Liver (tissue), 9 donors: ENCODE data around the gene CPNE4. TPM values are rescaled to one million over a fixed set of nuclear protein-coding genes. Genes with fewer than 3 reads are reported as not detected.

ENCODE experiments used
- DNase-seq: peaks from one replicate; pipeline ENCODE4 v3.0.0-alpha.2; 2017; ENCODE audit warnings: low spot score
- H3K27ac ChIP-seq, 2 donors: one replicate each; pipeline ENCODE4 v1.7.0; 2013; ENCODE audit warnings: inconsistent platforms in 2 of 2, low read length in 2 of 2, control low read depth in 1 of 2, low read depth in 1 of 2, mild to moderate bottlenecking in 1 of 2
- H3K27me3 ChIP-seq, 4 donors: one replicate each; pipeline versions ENCODE4 v1.6.1 to v1.7.0; 2013; ENCODE audit warnings: low read length in 3 of 4, inconsistent platforms in 1 of 4, mild to moderate bottlenecking in 1 of 4, moderate library complexity in 1 of 4; ENCODE audit not compliant: control insufficient read depth in 4 of 4, insufficient read depth in 4 of 4
- H3K36me3 ChIP-seq, 4 donors: one replicate each; pipeline versions ENCODE4 v1.6.1 to v1.7.0; 2013; ENCODE audit warnings: low read length in 3 of 4, mild to moderate bottlenecking in 3 of 4, low read depth in 1 of 4, moderate library complexity in 1 of 4; ENCODE audit not compliant: control insufficient read depth in 4 of 4, insufficient read depth in 3 of 4
- H3K4me1 ChIP-seq, 4 donors: one replicate each; pipeline versions ENCODE4 v1.6.1 to v1.7.0; 2013; ENCODE audit warnings: low read length in 3 of 4, mild to moderate bottlenecking in 3 of 4, moderate library complexity in 1 of 4; ENCODE audit not compliant: control insufficient read depth in 4 of 4, insufficient read depth in 4 of 4
- H3K4me3 ChIP-seq, 3 donors: one replicate each; pipeline versions ENCODE4 v1.6.1 to v1.7.0; 2013; ENCODE audit warnings: low read length in 3 of 3, control low read depth in 1 of 3, low read depth in 1 of 3, mild to moderate bottlenecking in 1 of 3
- H3K9ac ChIP-seq, 2 donors: one replicate each; pipeline ENCODE4 v1.7.0; 2013; ENCODE audit warnings: low read length in 2 of 2, mild to moderate bottlenecking in 2 of 2, moderate library complexity in 2 of 2, control low read depth in 1 of 2, low read depth in 1 of 2
- H3K9me3 ChIP-seq, 4 donors: one replicate each; pipeline versions ENCODE4 v1.6.1 to v1.7.0; 2013; ENCODE audit warnings: low read length in 3 of 4; ENCODE audit not compliant: control insufficient read depth in 4 of 4
- ATF3 ChIP-seq: IDR thresholded peaks from 2 replicates; pipeline ENCODE4 v1.6.1; 2016; ENCODE audit warnings: antibody characterized with exemption
- CTCF ChIP-seq: fragments of 150-350 bp; IDR thresholded peaks from 2 replicates; pipeline ENCODE4 v1.5.1; 2017; ENCODE audit warnings: improper control_type of control experiment, low read depth, low read length; ENCODE audit not compliant: missing input control
- EGR1 ChIP-seq, 2 donors: IDR thresholded peaks; 2 replicates each; pipeline ENCODE4 v1.6.1; 2016 to 2018; ENCODE audit warnings: antibody characterized with exemption in 2 of 2, low read depth in 2 of 2
- FOXA1 ChIP-seq: IDR thresholded peaks from 2 replicates; pipeline ENCODE4 v1.6.1; 2016; ENCODE audit warnings: antibody characterized with exemption
- FOXA2 ChIP-seq: IDR thresholded peaks from 2 replicates; pipeline ENCODE4 v1.6.1; 2016; ENCODE audit warnings: antibody characterized with exemption
- GABPA ChIP-seq, 2 donors: IDR thresholded peaks in 1 of 2; conservative IDR thresholded peaks in 1 of 2; 2 replicates each; pipeline ENCODE4 v1.6.1; 2016; ENCODE audit warnings: antibody characterized with exemption in 2 of 2, mild to moderate bottlenecking in 1 of 2, moderate library complexity in 1 of 2
- HNF4A ChIP-seq, 2 donors: conservative IDR thresholded peaks; 2 replicates each; pipeline ENCODE4 v1.6.1; 2016; ENCODE audit warnings: antibody characterized with exemption in 2 of 2, mild to moderate bottlenecking in 2 of 2
- HNF4G ChIP-seq: IDR thresholded peaks from 2 replicates; pipeline ENCODE4 v1.6.1; 2016; ENCODE audit warnings: antibody characterized with exemption
- NR2F2 ChIP-seq: IDR thresholded peaks from 2 replicates; pipeline ENCODE4 v1.6.1; 2016; ENCODE audit warnings: antibody characterized with exemption
- REST ChIP-seq: IDR thresholded peaks from 2 replicates; pipeline ENCODE4 v1.6.1; 2016; ENCODE audit warnings: antibody characterized with exemption, mild to moderate bottlenecking
- RXRA ChIP-seq, 2 donors: IDR thresholded peaks; 2 replicates each; pipeline ENCODE4 v1.6.1; 2017 to 2018; ENCODE audit warnings: antibody characterized with exemption in 2 of 2, mild to moderate bottlenecking in 1 of 2
- SP1 ChIP-seq: IDR thresholded peaks from 2 replicates; pipeline ENCODE4 v1.6.1; 2018; ENCODE audit warnings: antibody characterized with exemption, mild to moderate bottlenecking
- YY1 ChIP-seq: IDR thresholded peaks from 2 replicates; pipeline ENCODE4 v1.6.1; 2016; ENCODE audit warnings: antibody characterized with exemption, mild to moderate bottlenecking
- ZBTB33 ChIP-seq: IDR thresholded peaks from 2 replicates; pipeline ENCODE4 v1.6.1; 2016; ENCODE audit warnings: antibody characterized with exemption
- WGBS: extraction: QIAGEN DNeasy Blood & Tissue Kit; methylation state at CpG from one replicate; pipeline ENCODE4 v1.1.7; 2013; 5-methylcytosine and 5-hydroxymethylcytosine counted together
- polyA plus RNA-seq, 2 donors: library from polyadenylated mRNA; stranded (reverse) in 1 of 2; unstranded in 1 of 2; fragments of 200-250 nt in 1 of 2; fragments of >200 nt in 1 of 2; fragmentation: Nextera tagmentation in 1 of 2; extraction: Ambion mirVana in 1 of 2; gene quantifications; one replicate each; pipeline versions ENCODE4 v1.2.1 to v1.2.3, GENCODE V29; 2013 to 2015
- total RNA-seq, 2 donors: library from RNA; depleted of rRNA; stranded (reverse); fragments of >200 nt; gene quantifications; one replicate each; pipeline ENCODE4 v1.2.3, GENCODE V29; 2014
- donor health status: healthy.
- donor health status: healthy.
- donor health status: healthy.
- donor health status: healthy.
- donor health status: healthy.

The CPNE4 gene
- total and polyA plus RNA-seq, 4 donors = under 0.01 to 0.03 TPM; not detected in 2

GRCh38 chr3:131518680-131519079, 516.1 kb downstream of the CPNE4 start:
- Histone ChIP-seq H3K4me3 (no peak overlapping the region), H3K27ac (no peak overlapping the region), H3K9ac (no peak overlapping the region), H3K36me3 (no peaks in the 10 kb centered on the region), H3K27me3 (peaks cover 0 to 5% (median under 1%) of the 10 kb centered on the region in 4 donors), H3K9me3 (no peaks in the 10 kb centered on the region), H3K4me1 (no peaks in the 10 kb centered on the region)
- 81% methylated on average over 7 of the region's 7 CpGs for WGBS
- TF ChIP-seq CTCF = no peak
- TF ChIP-seq NR2F2 = no peak
- TF ChIP-seq YY1 = no peak
- TF ChIP-seq ATF3 = no peak
- TF ChIP-seq HNF4G = no peak
- TF ChIP-seq EGR1 (IDR thresholded peaks at IDR 0.05; ENCODE audit: low read depth in 2 of 2) = no peak
- no peak for TF ChIP-seq REST
- no peak for TF ChIP-seq RXRA (IDR thresholded peaks at IDR 0.05)
- no peak for TF ChIP-seq GABPA (IDR thresholded peaks at IDR 0.05 in 1 of 2, conservative IDR thresholded peaks at IDR 0.05 in 1 of 2)
- no peak for DNase-seq

GRCh38 chr3:131505421-131505820, 529.4 kb downstream of the CPNE4 start:
- DNase-seq = no peak
- Histone ChIP-seq H3K4me3 (no peak overlapping the region), H3K9ac (no peak overlapping the region), H3K36me3 (no peaks in the 10 kb centered on the region), H3K4me1 (peaks cover 0 to 21% (median 7%) of the 10 kb centered on the region in 4 donors), H3K9me3 (peaks cover 0 to under 1% (median 0%) of the 10 kb centered on the region in 4 donors), H3K27me3 (peaks cover 0 to 4% (median 2%) of the 10 kb centered on the region in 4 donors), H3K27ac (no peak overlapping the region)
- TF ChIP-seq GABPA (IDR thresholded peaks at IDR 0.05 in 1 of 2, conservative IDR thresholded peaks at IDR 0.05 in 1 of 2) = no peak
- TF ChIP-seq ATF3 = no peak
- TF ChIP-seq SP1 = no peak
- TF ChIP-seq ZBTB33 = no peak
- no peak for TF ChIP-seq FOXA1
- TF ChIP-seq NR2F2 = no peak
- no peak for TF ChIP-seq FOXA2
- TF ChIP-seq HNF4A (conservative IDR thresholded peaks at IDR 0.05) = no peak
- no peak for TF ChIP-seq YY1
- WGBS = 70% methylated on average over 4 of the region's 4 CpGs
